HG02678 (cell line): Measurements from ENCODE around the gene PPWD1.
"Not testable (repeated sequence)": the region's sequence is repeated elsewhere in the genome, so short reads cannot be mapped to it uniquely, and the experiment has no call there.

ENCODE experiments used
- ATAC-seq: cut with Tn5 transposase; IDR thresholded peaks from one replicate; pipeline ENCODE4 v1.9.1; 2021; ENCODE audit warnings: mild to moderate bottlenecking, moderate library complexity; ENCODE audit not compliant: unreplicated experiment

The PPWD1 gene

DNA sequence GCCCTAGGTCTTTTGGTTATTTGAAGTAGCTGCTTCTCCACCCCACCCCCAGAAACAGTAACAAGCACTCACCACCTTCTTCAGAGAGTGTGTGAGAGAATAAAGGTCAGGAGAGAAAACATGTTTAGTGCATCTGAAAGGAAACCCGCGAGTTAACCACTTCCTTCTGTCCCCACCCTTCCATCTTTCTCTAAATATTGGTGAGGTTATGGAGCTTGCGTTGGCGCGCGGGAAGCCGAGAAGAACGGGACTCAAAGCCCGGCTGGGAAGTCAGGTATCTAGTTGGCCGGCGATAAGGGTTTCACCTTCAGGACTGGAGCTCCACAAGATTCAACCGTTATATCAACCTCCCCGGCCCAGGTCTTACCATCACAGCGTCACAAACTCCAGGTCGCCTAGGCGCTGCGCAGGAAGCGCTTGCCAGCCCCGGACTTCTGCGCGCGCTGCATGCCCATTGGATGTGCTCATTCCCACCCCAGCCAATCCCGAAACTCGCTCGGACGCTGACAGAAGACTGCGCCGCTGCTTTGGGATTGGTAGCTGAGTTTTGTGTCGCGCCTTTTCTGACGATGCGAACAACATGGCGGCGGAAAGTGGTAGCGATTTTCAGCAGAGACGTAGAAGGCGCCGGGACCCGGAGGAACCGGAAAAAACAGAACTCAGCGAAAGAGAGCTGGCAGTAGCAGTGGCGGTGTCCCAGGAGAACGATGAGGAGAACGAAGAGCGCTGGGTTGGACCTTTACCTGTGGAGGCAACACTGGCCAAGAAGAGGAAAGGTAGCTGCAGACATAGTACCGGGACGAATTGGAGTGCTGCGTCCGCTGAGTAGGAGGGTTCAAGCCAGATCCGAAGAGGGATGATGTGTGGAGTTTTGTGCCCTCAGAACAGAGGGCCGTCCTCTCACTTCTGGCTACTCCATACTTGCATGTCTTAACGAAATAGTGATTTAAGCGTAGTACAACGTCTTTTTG is at the start of gene PPWD1, which contains the start of gene CENPK:
Gene PPWD1, plus strand, starts transcription at position 566 of the 971 bp plus-strand sequence. Its CDS starts 15 bp downstream, at position 581.
Gene CENPK, minus strand, starts transcription at position 438 of the 971 bp plus-strand sequence. CDS start 8,261 bp downstream, outside the sequence.
- peak; percentile 99 for ATAC-seq

DNA sequence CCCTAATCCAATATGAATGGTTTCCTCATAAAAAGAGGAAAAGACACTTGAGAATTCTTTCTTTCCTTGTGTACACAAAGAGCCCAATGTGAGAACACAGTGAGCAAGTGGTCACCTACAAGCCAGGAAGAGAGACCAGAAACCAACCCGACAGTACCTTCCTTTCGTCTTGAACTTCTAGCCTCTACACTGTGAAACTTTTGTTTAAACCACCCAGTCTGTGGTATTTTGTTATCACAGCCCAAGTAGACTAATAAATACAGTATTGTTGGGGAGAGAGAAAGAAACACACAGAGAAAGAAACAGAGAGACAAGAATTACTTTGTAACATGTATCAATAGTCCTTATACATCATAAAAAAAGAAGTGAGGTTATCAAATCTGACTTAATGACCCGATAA is 37.4 kb upstream of the PPWD1 start:
- no peak for ATAC-seq

DNA sequence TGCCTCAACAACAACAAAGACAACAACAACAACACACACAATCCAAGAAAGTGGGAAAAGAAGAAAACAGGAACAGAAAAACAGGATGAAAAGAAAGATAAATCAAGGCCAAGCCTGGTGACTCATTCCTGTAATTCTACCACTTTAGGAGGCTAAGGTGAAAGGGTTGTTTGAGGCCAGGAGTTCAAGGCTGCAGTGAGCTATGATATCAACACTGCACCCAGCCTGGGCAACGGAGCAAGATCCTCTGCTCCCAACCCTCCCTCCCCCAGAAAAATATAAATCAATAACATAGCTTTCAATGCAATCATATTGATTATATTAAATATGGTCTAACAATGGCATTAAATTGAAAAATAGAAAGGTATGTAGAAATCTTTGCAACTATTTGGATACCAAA is 32.2 kb upstream of the PPWD1 start:
- no peak for ATAC-seq

DNA sequence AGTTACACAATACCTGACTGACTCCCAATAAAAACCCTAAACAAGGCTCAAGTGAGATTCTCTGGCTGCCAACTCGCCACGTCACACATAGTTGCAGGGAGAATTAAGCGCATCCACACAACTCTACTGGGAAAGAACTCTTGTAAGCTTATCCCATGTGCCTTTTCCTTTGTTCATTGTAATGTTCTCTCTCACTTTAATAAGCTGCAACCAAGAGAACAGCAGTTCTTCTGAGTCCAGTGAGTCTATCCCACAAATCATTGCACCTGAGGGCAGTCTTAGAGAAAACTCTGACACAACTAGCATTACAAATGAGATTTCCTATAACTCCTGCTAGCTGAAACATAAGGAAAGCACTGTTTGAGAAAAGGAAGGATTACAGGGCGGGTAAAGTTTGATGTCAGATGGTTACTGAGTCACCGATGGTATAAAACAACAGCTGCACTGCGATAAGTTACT is 27.5 kb upstream of the PPWD1 start:
- ATAC-seq = no peak

GRCh38 chr5:65539827-65540226 is 23.3 kb upstream of the PPWD1 start:
- ATAC-seq = no peak

- no peak for ATAC-seq
Measured at GRCh38 chr5:65544473-65544872, 18.6 kb upstream of the PPWD1 start.

DNA sequence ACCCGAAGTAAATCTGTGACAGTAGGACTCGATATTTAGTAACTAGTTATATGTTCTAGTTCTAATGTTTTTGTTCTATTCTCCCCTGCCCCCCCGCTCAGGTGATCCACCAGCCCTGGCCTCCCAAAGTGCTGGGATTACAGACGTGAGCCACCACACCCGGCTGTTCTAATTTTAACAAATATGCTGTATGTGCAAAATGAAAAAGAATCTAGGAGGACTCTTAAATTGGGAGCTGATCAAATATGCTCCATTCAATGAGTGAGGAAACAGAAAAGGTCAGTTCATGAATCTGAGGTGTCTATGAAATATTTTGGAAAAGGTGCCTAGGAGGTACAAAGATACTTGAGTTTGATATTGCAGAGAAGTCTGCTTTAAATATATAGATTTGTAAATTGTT is 17.0 kb upstream of the PPWD1 start:
- ATAC-seq = no peak

DNA sequence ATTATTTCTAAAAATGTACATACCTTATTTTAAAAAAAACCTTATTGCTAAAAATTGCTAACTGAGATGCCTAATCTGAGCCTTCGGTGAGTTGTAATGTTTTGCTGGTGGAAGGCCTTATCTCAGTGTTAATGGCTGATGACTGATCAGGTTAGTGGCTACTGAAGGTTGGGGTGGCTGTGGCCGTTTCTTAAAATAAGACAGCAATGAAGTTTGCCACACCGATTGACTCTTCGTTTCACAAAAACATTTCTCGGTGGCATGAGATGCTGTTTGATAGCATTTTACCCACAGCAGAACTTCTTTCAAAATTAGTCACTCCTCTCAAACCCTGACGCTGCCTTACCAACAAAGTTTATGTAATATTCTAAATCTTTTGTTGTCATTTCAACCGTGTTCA is 14.8 kb upstream of the PPWD1 start:
- ATAC-seq = no peak

- no peak for ATAC-seq
Measured at GRCh38 chr5:65553941-65554340, 9.2 kb upstream of the PPWD1 start.

GRCh38 chr5:65555287-65555686 is 7.8 kb upstream of the PPWD1 start:
- ATAC-seq = no peak

GRCh38 chr5:65556181-65556580 is 6.9 kb upstream of the PPWD1 start:
- no peak for ATAC-seq

DNA sequence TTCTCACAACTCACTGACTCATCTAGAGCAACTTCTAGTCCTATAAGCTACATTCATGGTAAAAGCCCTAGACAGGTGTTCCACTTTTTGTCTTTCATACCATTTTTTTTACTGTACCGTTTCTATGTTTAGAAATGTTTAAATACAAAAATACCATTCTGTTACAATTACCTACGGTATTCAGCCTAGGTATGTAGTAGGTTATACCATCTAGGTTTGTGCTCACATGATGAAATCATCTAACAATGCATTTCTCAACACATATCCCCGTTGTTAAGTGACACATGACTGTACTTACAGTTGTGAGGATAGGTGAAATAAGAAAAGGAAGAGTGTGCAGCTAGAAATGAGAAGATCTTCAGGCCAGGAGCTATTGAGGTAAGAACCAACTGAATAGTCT is 6.4 kb upstream of the PPWD1 start:
- ATAC-seq = no peak

GRCh38 chr5:65563777-65564176 is 681 bp downstream of the PPWD1 start:
- ATAC-seq = no peak

GRCh38 chr5:65566505-65566904 is 3.4 kb downstream of the PPWD1 start:
- ATAC-seq = no peak

DNA sequence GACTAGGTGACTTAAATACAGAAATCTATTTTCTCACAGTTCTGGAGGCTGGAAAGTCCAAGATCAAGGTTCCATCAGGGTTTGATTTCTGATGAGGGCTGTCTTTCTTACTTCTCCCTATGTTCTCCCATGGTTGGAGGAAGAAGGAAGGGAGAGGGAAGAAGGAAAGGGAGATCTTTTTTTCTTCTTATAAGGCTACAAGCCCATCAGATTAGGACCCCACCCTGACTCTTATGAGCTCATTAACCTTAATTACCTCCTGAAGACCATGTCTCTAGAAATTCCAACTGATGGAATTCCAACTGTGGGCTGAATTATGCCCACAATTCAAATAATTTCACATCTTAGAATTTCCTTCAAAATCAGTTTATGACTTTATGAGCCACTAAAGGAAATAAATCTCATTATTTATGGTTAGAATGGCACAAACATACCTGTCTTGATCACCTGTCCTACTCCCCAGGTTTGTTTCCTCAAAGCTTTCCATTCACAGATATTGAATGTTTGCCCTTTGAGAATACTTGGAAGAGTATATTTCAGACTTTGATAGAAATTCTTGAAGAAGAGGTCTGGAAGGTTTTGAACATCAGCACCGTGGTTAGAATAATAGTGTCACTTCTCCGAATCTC is 7.6 kb downstream of the PPWD1 start:
- no peak for ATAC-seq

DNA sequence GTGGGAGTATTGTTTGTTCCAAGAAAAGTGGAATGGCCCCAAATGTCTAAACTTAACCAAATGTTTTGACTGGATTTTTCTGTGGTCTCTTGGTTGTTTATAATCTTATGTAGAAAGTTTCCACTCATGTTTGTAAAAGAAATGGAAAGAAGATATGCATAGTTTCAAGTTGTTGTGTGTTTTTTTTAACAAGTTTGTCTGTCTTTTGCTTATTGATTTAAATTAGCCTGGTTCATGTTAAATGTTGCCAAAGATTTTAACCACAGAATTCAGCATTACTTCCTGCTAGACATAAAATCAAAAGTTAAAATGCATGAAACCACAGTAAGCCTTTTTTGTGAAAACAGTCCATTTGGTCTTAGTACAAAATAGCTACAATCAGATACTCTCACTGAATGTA is 14.0 kb downstream of the PPWD1 start:
- no peak for ATAC-seq

GRCh38 chr5:65588694-65589093 is 25.6 kb downstream of the PPWD1 start:
- no peak for ATAC-seq

GRCh38 chr5:65601761-65602160 is 38.7 kb downstream of the PPWD1 start:
- not testable (repeated sequence) for ATAC-seq

GRCh38 chr5:65611524-65611923 is 48.4 kb downstream of the PPWD1 start:
- ATAC-seq = no peak

DNA sequence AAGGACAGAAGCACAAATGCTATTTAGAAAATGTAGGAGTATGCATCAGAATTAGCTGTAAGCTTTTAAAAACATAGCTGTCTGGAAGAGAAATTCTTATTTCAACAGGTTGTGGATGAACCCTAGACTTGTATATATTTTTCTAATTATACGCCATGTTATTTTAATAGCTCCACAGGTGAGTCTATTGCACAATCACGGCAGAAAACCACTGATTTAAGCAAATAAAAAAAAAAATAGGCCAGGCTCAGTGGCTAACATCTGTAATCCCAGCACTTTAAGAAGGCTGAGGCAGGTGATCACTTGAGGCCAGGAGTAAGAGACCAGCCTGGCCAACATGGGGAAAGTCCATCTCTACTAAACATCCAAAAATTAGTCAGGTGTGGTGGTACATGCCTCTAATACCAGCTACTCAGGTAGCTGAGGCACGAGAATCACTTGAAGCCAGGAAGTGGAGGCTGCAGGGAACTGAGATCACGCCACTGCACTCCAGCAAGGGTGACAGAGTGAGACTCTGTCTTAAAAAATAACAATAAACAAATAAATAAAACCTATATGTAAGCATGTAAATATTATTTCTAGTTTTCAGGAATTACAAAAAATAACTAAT is 49.3 kb downstream of the PPWD1 start:
- ATAC-seq = no peak

- no peak for ATAC-seq
Measured at GRCh38 chr5:65620021-65620420, 56.9 kb downstream of the PPWD1 start.
